Endothelial cell of umbilical vein (primary cell): ENCODE data around the gene FAM3D. TPM values are rescaled to one million over a fixed set of nuclear protein-coding genes. Genes with fewer than 3 reads are reported as not detected.

ENCODE experiments used
- BruUV-seq: library from RNA; stranded (reverse); fragments of 400-500 nt; replicated peaks from 2 replicates; lab custom pipeline; 2021; lab: Mats Ljungman, UMichigan
- CTCF ChIA-PET: fragments of 300-600, 350-600 bp; sonication (Branson Sonifier 250); formaldehyde crosslinking; loops from one replicate; lab custom pipeline; 2021; ENCODE audit warnings: antibody characterized with exemption, inconsistent platforms; lab: Charles Lee
- POLR2A ChIA-PET: fragments of 300-600, 350-600 bp; sonication (Branson Sonifier 250); formaldehyde crosslinking; loops from one replicate; lab custom pipeline; 2021; ENCODE audit warnings: antibody characterized with exemption, inconsistent platforms; lab: Charles Lee
- DNase-seq: peaks from one replicate; pipeline ENCODE4 v3.0.0-alpha.2; 2011; ENCODE audit warnings: low read depth, low spot score
- FAIRE-seq: peaks from 2 replicates; lab custom pipeline; 2011; peaks lifted over from hg19 to GRCh38; lab: Jason Lieb, UNC
- H2AFZ ChIP-seq: 2 replicates; pipeline ENCODE4 v1.6.0; 2012; ENCODE audit warnings: low read depth, low read length, control low read depth, inconsistent platforms
- H3K27ac ChIP-seq: 2 replicates; pipeline ENCODE4 v1.5.1; 2011; ENCODE audit warnings: low read depth, mild to moderate bottlenecking, control low read depth, low read length, moderate library complexity; ENCODE audit not compliant: insufficient read depth
- H3K27me3 ChIP-seq, 2 experiments: 2 replicates each; pipeline versions ENCODE4 v1.6.0 to v1.6.1; 2011; ENCODE audit warnings: low read length in 2 of 2, mixed read lengths in 1 of 2; ENCODE audit not compliant: control insufficient read depth in 2 of 2, insufficient read depth in 2 of 2
- H3K36me3 ChIP-seq, 2 experiments: 2 replicates in 1 of 2; 3 replicates in 1 of 2; pipeline ENCODE4 v1.5.1; 2011; ENCODE audit warnings: low read length in 2 of 2, mild to moderate bottlenecking in 1 of 2, moderate library complexity in 1 of 2; ENCODE audit not compliant: control insufficient read depth in 2 of 2, insufficient read depth in 2 of 2; ENCODE audit errors: extremely low read depth in 1 of 2
- H3K4me1 ChIP-seq: 3 replicates; pipeline ENCODE4 v1.5.1; 2011; ENCODE audit warnings: mild to moderate bottlenecking, low read length; ENCODE audit not compliant: control insufficient read depth, insufficient read depth; ENCODE audit errors: extremely low read depth
- H3K4me2 ChIP-seq: 2 replicates; pipeline ENCODE4 v1.6.1; 2011; ENCODE audit warnings: low read length, control low read depth, mixed read lengths; ENCODE audit not compliant: insufficient read depth
- H3K4me3 ChIP-seq, 3 experiments: fragments of 200-600 bp in 1 of 3; sonication (generic), shearing (Covaris generic) in 1 of 3; replicated peaks in 1 of 3; 2 replicates each; pipeline ENCODE4 v1.5.1; 2011 to 2016; ENCODE audit warnings: control low read depth in 3 of 3, low read length in 3 of 3, mild to moderate bottlenecking in 2 of 3, inconsistent platforms in 1 of 3, low read depth in 1 of 3, moderate library complexity in 1 of 3; ENCODE audit not compliant: insufficient read depth in 1 of 3
- H3K79me2 ChIP-seq: 2 replicates; pipeline ENCODE4 v1.6.0; 2012; ENCODE audit warnings: low read length, inconsistent platforms; ENCODE audit not compliant: control insufficient read depth, insufficient read depth
- H3K9ac ChIP-seq: replicated peaks from 2 replicates; pipeline ENCODE3; 2011; ENCODE audit warnings: low read length, control low read depth; ENCODE audit not compliant: insufficient read depth; ENCODE audit errors: extremely low read depth
- H3K9me1 ChIP-seq: replicated peaks from 3 replicates; pipeline ENCODE4 v1.6.0; 2011; ENCODE audit warnings: mild to moderate bottlenecking, low read length; ENCODE audit not compliant: control insufficient read depth, insufficient read depth; ENCODE audit errors: extremely low read depth
- H3K9me3 ChIP-seq: replicated peaks from 2 replicates; pipeline ENCODE4 v1.5.1; 2012; ENCODE audit warnings: low read length, inconsistent platforms; ENCODE audit not compliant: control insufficient read depth, insufficient read depth
- H4K20me1 ChIP-seq: replicated peaks from 2 replicates; pipeline ENCODE3; 2011; ENCODE audit warnings: mild to moderate bottlenecking, low read length; ENCODE audit not compliant: control insufficient read depth, insufficient read depth; ENCODE audit errors: extremely low read depth
- EZH2 ChIP-seq: IDR thresholded peaks from 2 replicates; pipeline ENCODE4 v1.6.1; 2012; ENCODE audit warnings: borderline replicate concordance, low read depth, mild to moderate bottlenecking, moderate library complexity, low read length, inconsistent platforms; ENCODE audit not compliant: severe bottlenecking
- FOS ChIP-seq: IDR thresholded peaks from 2 replicates; pipeline ENCODE4 v1.6.1; 2011; ENCODE audit warnings: mild to moderate bottlenecking, low read length, moderate library complexity, borderline replicate concordance; ENCODE audit not compliant: insufficient read depth
- GATA2 ChIP-seq: IDR thresholded peaks from 2 replicates; pipeline ENCODE4 v1.7.0; 2011; ENCODE audit warnings: low read depth, mild to moderate bottlenecking, moderate library complexity, mixed read lengths, low read length; ENCODE audit not compliant: insufficient read length, insufficient read depth
- JUN ChIP-seq: IDR thresholded peaks from 2 replicates; pipeline ENCODE4 v1.6.1; 2011; ENCODE audit warnings: borderline replicate concordance, low read depth; ENCODE audit not compliant: insufficient read length, insufficient read depth
- MAX ChIP-seq: IDR thresholded peaks from 2 replicates; pipeline ENCODE4 v1.6.1; 2011; ENCODE audit not compliant: insufficient read depth, insufficient read length
- MYC ChIP-seq: IDR thresholded peaks from one replicate; pipeline ENCODE4 v1.6.1; 2011; ENCODE audit warnings: mild to moderate bottlenecking, low read depth, low read length
- POLR2A ChIP-seq: IDR thresholded peaks from 2 replicates; pipeline ENCODE4 v1.6.1; 2012; ENCODE audit warnings: low read depth, mild to moderate bottlenecking, control low read depth, low read length
- POLR2AphosphoS5 ChIP-seq: IDR thresholded peaks from 2 replicates; pipeline ENCODE4 v1.6.1; 2012; ENCODE audit warnings: low read depth, mild to moderate bottlenecking, control low read depth, low read length, moderate library complexity; ENCODE audit not compliant: insufficient read depth
- dilution Hi-C: fragments of 300-500 bp; cut with MboI; formaldehyde crosslinking; loops from one replicate; pipeline ENCODE4 v1.15.0; 2019; ENCODE audit warnings: low sequenced_read_pairs; ENCODE audit not compliant: extremely low pct_ligation_motif_present
- intact Hi-C: fragments of 100-400 bp; cut with micrococcal nuclease; formaldehyde crosslinking; loops from one replicate; pipeline ENCODE4 v1.10.0; 2022
- polyA plus RNA-seq, 4 experiments: library from polyadenylated mRNA; depleted of rRNA in 3 of 4; stranded (reverse) in 3 of 4; unstranded in 1 of 4; fragments of >200 nt; gene quantifications; 2 replicates each; pipeline versions ENCODE4 v1.2.1 to v1.2.3, GENCODE V29; 2011 to 2012; ENCODE audit warnings: missing spikeins in 1 of 4
- total RNA-seq: library from RNA; stranded (reverse); gene quantifications from 2 replicates; pipeline ENCODE4 v1.2.3, GENCODE V29; 2021
- TF ChIP-seq, protein P1 (sequence below), 2 donors: IDR thresholded peaks; 1 replicate in 1 of 2; 2 replicates in 1 of 2; pipeline ENCODE4 v1.5.1; 2011; ENCODE audit warnings: low read length in 2 of 2, mild to moderate bottlenecking in 2 of 2, moderate library complexity in 2 of 2, control low read depth in 1 of 2, inconsistent platforms in 1 of 2, low read depth in 1 of 2; ENCODE audit not compliant: insufficient read depth in 1 of 2; ENCODE audit errors: extremely low read depth in 1 of 2

FAM3D gene
- total and polyA plus RNA-seq, 2 donors (not counting 3 experiments of a cell fraction or from before 2014, with no cell fraction given) = 0.12 TPM; not detected in 1

DNA sequence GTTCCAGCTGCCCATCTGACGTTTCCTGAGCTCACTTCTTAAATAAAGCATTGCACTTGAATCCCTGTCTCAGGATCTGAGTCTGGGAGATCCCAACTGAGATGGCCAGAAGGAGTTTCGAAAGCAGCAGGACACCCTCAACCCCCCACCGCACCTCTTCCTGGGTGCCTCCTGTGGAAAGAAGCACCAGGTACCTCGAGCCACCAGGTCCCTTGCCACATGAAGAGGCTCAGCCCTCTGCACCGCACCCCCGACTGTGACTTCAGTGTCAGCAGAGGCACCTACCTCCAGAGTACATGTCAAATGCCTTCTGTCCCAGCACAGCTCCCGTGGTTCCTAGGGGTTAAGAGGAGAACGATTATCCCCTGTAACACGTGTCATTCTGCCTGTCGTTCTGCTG, 26.7 kb downstream of the FAM3D start:
- H3K9me3 ChIP-seq = no peaks in the 10 kb centered on the region
- H3K9ac ChIP-seq = no peak overlapping the region
- H4K20me1 ChIP-seq = no peaks in the 10 kb centered on the region
- DNase-seq = no peak
- no peaks in the 10 kb centered on the region for H3K9me1 ChIP-seq
- no peaks in the 10 kb centered on the region for H3K27me3 ChIP-seq
- H3K4me2 ChIP-seq = no peak overlapping the region
- no peak overlapping the region for H3K27ac ChIP-seq
- ChIA-PET CTCF (interaction anchor here (0.8 to 7.2 kb wide), 15 partner anchors 10 to 1217 kb away, joined by 3 to 118 read pairs (median 19); no protein-coding TSS in a partner anchor), POLR2A (no interaction called here)
- TF ChIP-seq FOS (no peak), MYC (no peak), JUN (no peak), POLR2A (no peak), GATA2 (no peak), EZH2 (no peak), MAX (no peak), POLR2AphosphoS5 (no peak)
- TF ChIP-seq, protein P1, sequence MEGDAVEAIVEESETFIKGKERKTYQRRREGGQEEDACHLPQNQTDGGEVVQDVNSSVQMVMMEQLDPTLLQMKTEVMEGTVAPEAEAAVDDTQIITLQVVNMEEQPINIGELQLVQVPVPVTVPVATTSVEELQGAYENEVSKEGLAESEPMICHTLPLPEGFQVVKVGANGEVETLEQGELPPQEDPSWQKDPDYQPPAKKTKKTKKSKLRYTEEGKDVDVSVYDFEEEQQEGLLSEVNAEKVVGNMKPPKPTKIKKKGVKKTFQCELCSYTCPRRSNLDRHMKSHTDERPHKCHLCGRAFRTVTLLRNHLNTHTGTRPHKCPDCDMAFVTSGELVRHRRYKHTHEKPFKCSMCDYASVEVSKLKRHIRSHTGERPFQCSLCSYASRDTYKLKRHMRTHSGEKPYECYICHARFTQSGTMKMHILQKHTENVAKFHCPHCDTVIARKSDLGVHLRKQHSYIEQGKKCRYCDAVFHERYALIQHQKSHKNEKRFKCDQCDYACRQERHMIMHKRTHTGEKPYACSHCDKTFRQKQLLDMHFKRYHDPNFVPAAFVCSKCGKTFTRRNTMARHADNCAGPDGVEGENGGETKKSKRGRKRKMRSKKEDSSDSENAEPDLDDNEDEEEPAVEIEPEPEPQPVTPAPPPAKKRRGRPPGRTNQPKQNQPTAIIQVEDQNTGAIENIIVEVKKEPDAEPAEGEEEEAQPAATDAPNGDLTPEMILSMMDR (IDR thresholded peaks at IDR 0.05; ENCODE audit: extremely low read depth in 1 of 2, insufficient read depth in 1 of 2, low read depth in 1 of 2, low read length in 2 of 2) = no peak
- intact Hi-C loops (loop anchor here (1.0 to 5.0 kb wide), 6 partner anchors 19 to 572 kb away; no protein-coding TSS in a partner anchor), dilution Hi-C loops (no loop called here)
- H3K79me2 ChIP-seq = no peaks in the 10 kb centered on the region
- H3K4me3 ChIP-seq = no peak overlapping the region
- no TSS peak for BruUV-seq
- H3K36me3 ChIP-seq = no peaks in the 10 kb centered on the region
- H2AFZ ChIP-seq = no peak overlapping the region
- H3K4me1 ChIP-seq = peaks cover 7% of the 10 kb centered on the region
- no peak for FAIRE-seq
